OCI-LY3 (cell line): ENCODE measurements around the gene TTC28.
"Not testable (repeated sequence)": the region's sequence is repeated elsewhere in the genome, so short reads cannot be mapped to it uniquely, and the experiment has no call there.

ENCODE experiments used
- H2AFZ ChIP-seq: fragments of 200-600, 300-600 bp; shearing (Covaris generic); 2 replicates; pipeline ENCODE4 v1.6.0; 2014; ENCODE audit warnings: antibody characterized with exemption, low read depth, low read length
- H3K27ac ChIP-seq: fragments of 200-600, 300-600 bp; sonication (generic); 2 replicates; pipeline ENCODE4 v1.5.1; 2014; ENCODE audit warnings: mild to moderate bottlenecking, low read length, moderate library complexity, mixed read lengths
- H3K27me3 ChIP-seq: fragments of 200-600, 300-600 bp; sonication (generic); 2 replicates; pipeline ENCODE4 v1.6.1; 2014; ENCODE audit warnings: low read depth, low read length, mixed read lengths
- H3K36me3 ChIP-seq: fragments of 200-600, 300-600 bp; sonication (generic); replicated peaks from 2 replicates; pipeline ENCODE3; 2014; ENCODE audit warnings: low read depth, low read length, mixed read lengths
- H3K4me1 ChIP-seq: fragments of 300-600, 200-600 bp; sonication (generic); 2 replicates; pipeline ENCODE4 v1.6.1; 2014; ENCODE audit warnings: low read length, mixed read lengths
- H3K4me2 ChIP-seq: fragments of 200-600, 300-600 bp; sonication (generic); 2 replicates; pipeline ENCODE4 v1.6.1; 2014; ENCODE audit warnings: low read length, mixed read lengths
- H3K4me3 ChIP-seq: fragments of 300-600, 200-600 bp; sonication (generic); 2 replicates; pipeline ENCODE4 v1.5.1; 2014; ENCODE audit warnings: antibody characterized with exemption, mild to moderate bottlenecking, low read length, moderate library complexity
- H3K79me2 ChIP-seq: fragments of 300-600, 200-600 bp; shearing (Covaris generic); 2 replicates; pipeline ENCODE4 v1.6.1; 2014; ENCODE audit warnings: mild to moderate bottlenecking, low read length, mixed read lengths
- H3K9ac ChIP-seq: fragments of 300-600, 200-600 bp; shearing (Covaris generic); 2 replicates; pipeline ENCODE4 v1.6.0; 2014; ENCODE audit warnings: mild to moderate bottlenecking, low read length, moderate library complexity
- H3K9me3 ChIP-seq: fragments of 200-600, 300-600 bp; shearing (Covaris generic); 2 replicates; pipeline ENCODE4 v1.6.1; 2014; ENCODE audit warnings: low read length, mixed read lengths; ENCODE audit not compliant: insufficient read depth
- H4K20me1 ChIP-seq: fragments of 200-600, 300-600 bp; sonication (generic); 2 replicates; pipeline ENCODE4 v1.6.1; 2016; ENCODE audit warnings: low read length, mixed read lengths; ENCODE audit not compliant: insufficient read depth
- EZH2phosphoT487 ChIP-seq: fragments of 200-600 bp; shearing (Covaris generic); IDR thresholded peaks from 2 replicates; pipeline ENCODE4 v1.6.1; 2018; ENCODE audit warnings: antibody characterized with exemption, mixed run types, low read depth
- TF ChIP-seq, protein P1 (sequence below): fragments of 200-600, 300-600 bp; sonication (generic); IDR thresholded peaks from 2 replicates; pipeline ENCODE4 v1.5.1; 2014; ENCODE audit warnings: antibody characterized with exemption, low read length, low read depth

The TTC28 gene

DNA sequence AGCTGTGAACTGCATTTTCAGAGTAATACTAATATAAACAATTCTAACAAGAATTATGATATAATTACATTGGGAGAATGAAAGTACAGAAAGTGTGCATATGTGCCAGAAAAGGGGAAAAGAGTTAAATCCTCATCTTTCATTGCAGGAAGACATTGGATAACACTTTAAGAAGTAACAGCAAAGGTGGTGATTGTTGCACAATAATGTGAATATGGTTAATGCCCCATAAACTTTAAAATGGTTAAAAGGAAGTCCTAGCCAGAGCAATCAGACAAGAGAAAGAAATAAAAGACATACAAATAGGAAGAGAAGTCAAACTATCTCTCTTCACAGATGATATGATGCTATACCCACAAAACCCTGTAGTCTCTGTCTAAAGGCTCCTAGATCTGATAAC lies 111.5 kb downstream of the TTC28 start:
- Histone ChIP-seq H3K4me2 (no peak overlapping the region), H3K9me3 (no peaks in the 10 kb centered on the region), H3K9ac (no peak overlapping the region), H3K79me2 (no peaks in the 10 kb centered on the region), H2AFZ (no peak overlapping the region), H3K27ac (no peak overlapping the region), H3K4me1 (peaks cover 7% of the 10 kb centered on the region; the same call in 1 of the 2 replicates), H4K20me1 (no peaks in the 10 kb centered on the region), H3K36me3 (no peaks in the 10 kb centered on the region), H3K27me3 (no peaks in the 10 kb centered on the region), H3K4me3 (no peak overlapping the region)
- TF ChIP-seq, protein P1, sequence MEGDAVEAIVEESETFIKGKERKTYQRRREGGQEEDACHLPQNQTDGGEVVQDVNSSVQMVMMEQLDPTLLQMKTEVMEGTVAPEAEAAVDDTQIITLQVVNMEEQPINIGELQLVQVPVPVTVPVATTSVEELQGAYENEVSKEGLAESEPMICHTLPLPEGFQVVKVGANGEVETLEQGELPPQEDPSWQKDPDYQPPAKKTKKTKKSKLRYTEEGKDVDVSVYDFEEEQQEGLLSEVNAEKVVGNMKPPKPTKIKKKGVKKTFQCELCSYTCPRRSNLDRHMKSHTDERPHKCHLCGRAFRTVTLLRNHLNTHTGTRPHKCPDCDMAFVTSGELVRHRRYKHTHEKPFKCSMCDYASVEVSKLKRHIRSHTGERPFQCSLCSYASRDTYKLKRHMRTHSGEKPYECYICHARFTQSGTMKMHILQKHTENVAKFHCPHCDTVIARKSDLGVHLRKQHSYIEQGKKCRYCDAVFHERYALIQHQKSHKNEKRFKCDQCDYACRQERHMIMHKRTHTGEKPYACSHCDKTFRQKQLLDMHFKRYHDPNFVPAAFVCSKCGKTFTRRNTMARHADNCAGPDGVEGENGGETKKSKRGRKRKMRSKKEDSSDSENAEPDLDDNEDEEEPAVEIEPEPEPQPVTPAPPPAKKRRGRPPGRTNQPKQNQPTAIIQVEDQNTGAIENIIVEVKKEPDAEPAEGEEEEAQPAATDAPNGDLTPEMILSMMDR, result no peak
- TF ChIP-seq EZH2phosphoT487, result no peak

DNA sequence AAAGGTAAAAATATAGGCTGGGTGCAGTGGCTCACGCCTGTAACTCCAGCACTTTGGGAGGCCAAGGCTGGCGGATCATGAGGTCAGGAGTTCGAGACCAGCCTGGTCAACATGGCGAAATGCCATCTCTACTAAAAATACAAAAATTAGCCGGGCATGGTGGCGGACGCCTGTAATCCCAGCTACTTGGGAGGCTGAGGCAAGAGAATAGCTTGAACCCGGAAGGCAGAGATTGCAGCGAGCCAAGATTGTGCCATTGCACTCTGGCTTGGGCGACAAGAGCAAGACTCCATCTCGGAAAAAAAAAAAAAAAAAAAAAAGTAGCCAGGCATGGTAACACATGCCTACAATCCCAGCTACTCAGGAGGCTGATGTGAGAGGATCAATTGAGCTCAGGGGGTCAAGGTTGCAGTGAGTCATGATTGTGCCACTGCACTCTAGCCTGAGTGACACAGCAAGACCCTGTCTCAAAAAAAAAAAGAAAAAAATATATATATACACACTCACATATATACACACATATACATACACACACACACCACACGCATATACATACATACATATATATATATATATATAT lies 112.6 kb downstream of the TTC28 start:
- not testable (repeated sequence) for H3K79me2 ChIP-seq, H3K4me2 ChIP-seq, H3K4me1 ChIP-seq, H4K20me1 ChIP-seq, H3K27ac ChIP-seq, H3K9ac ChIP-seq, H3K9me3 ChIP-seq, H3K4me3 ChIP-seq, H3K36me3 ChIP-seq, H2AFZ ChIP-seq, H3K27me3 ChIP-seq

- Histone ChIP-seq H3K4me2 (no peak overlapping the region), H3K4me3 (no peak overlapping the region), H3K27me3 (no peaks in the 10 kb centered on the region), H3K27ac (no peak overlapping the region), H3K4me1 (peaks cover 7% of the 10 kb centered on the region; the same call in 1 of the 2 replicates), H3K79me2 (no peaks in the 10 kb centered on the region), H3K36me3 (no peaks in the 10 kb centered on the region), H2AFZ (no peak overlapping the region), H4K20me1 (no peaks in the 10 kb centered on the region), H3K9ac (no peak overlapping the region), H3K9me3 (no peaks in the 10 kb centered on the region)
- TF ChIP-seq EZH2phosphoT487, result no peak
- TF ChIP-seq, protein P1, result no peak
Observed at GRCh38 chr22:28563636-28564035, 116.0 kb downstream of the TTC28 start.

DNA sequence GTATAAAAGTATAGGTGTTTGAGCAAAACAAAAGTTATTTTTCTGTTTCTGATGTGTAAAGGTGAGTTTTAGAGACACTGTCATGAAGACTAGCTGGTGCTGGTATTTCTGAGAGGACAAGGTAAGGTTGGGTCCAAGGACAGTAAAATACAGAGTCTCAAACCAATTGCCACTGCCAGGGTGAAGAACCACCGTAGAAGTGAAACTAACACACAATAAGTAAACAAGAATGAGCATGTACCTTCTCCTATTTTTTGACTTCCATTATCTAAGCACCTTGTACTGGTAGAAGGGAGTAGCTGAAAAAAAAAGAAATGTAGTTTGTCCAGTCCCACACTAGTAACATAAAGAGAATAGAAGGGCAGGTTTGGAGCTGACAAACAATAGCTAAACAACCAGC lies 117.3 kb downstream of the TTC28 start:
- H3K27ac ChIP-seq, result no peak overlapping the region

GRCh38 chr22:28560743-28561101 lies 118.9 kb downstream of the TTC28 start:
- H3K36me3 ChIP-seq, H3K79me2 ChIP-seq, H3K27me3 ChIP-seq, H3K4me2 ChIP-seq, H3K27ac ChIP-seq, H2AFZ ChIP-seq, H3K9me3 ChIP-seq, H4K20me1 ChIP-seq, H3K9ac ChIP-seq, H3K4me1 ChIP-seq, H3K4me3 ChIP-seq: not testable (repeated sequence)

More for the DNA sequence above, 117.3 kb downstream of the TTC28 start:
- Histone ChIP-seq H2AFZ (no peak overlapping the region), H3K4me2 (no peak overlapping the region), H3K4me3 (no peak overlapping the region), H3K4me1 (peaks cover 7% of the 10 kb centered on the region; the same call in 1 of the 2 replicates), H3K9ac (no peak overlapping the region), H3K9me3 (no peaks in the 10 kb centered on the region), H4K20me1 (no peaks in the 10 kb centered on the region), H3K36me3 (no peaks in the 10 kb centered on the region), H3K27me3 (no peaks in the 10 kb centered on the region), H3K79me2 (no peaks in the 10 kb centered on the region)
- TF ChIP-seq, protein P1, result no peak
- TF ChIP-seq EZH2phosphoT487, result no peak
